Skeletal muscle satellite cell (primary cell): ENCODE data around the gene ITM2B.

ENCODE experiments used
- H3K27me3 ChIP-seq: 2 replicates; pipeline ENCODE4 v1.7.0; 2013; ENCODE audit warnings: low read length; ENCODE audit not compliant: control insufficient read depth, insufficient read depth
- H3K36me3 ChIP-seq: 2 replicates; pipeline ENCODE4 v1.7.0; 2013; ENCODE audit warnings: mild to moderate bottlenecking, control low read depth, low read length; ENCODE audit not compliant: insufficient read depth
- H3K4me1 ChIP-seq: 2 replicates; pipeline ENCODE4 v1.7.0; 2013; ENCODE audit warnings: low read length; ENCODE audit not compliant: control insufficient read depth, insufficient read depth
- H3K4me2 ChIP-seq: 2 replicates; pipeline ENCODE4 v1.7.0; 2013; ENCODE audit warnings: mild to moderate bottlenecking, low read length
- H3K4me3 ChIP-seq: 2 replicates; pipeline ENCODE4 v1.7.0; 2013; ENCODE audit warnings: low read length
- H3K9ac ChIP-seq: 2 replicates; pipeline ENCODE4 v1.7.0; 2013; ENCODE audit warnings: mild to moderate bottlenecking, low read depth, low read length, moderate library complexity
- H3K9me3 ChIP-seq: replicated peaks from 2 replicates; pipeline ENCODE4 v1.7.0; 2013; ENCODE audit warnings: mild to moderate bottlenecking, control low read depth, low read length

ITM2B gene

DNA sequence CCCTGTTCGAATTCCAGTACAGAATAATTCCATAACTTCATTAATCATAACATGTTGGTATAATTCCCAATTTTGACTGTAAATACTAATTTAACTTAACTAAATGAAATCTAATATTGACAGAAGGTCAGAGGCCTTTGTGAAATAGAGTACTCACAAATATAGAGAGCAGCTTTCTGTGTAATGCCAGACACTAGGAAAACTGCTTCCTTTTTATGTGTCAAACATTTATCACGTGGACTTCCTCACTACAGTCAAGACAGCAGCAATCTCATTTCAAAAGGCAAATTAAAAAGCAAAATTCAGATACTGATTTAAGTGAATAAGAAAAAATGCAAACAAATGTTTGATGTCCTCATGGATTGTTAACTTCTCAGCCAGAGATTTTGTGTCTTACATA lies 13.1 kb downstream of the ITM2B start:
- H3K36me3 ChIP-seq, result no peaks in the 10 kb centered on the region
- no peak overlapping the region for H3K4me2 ChIP-seq
- no peaks in the 10 kb centered on the region for H3K4me1 ChIP-seq
- H3K4me3 ChIP-seq, result no peak overlapping the region
- H3K9ac ChIP-seq, result no peak overlapping the region
- no peaks in the 10 kb centered on the region for H3K9me3 ChIP-seq
- H3K27me3 ChIP-seq, result no peaks in the 10 kb centered on the region

DNA sequence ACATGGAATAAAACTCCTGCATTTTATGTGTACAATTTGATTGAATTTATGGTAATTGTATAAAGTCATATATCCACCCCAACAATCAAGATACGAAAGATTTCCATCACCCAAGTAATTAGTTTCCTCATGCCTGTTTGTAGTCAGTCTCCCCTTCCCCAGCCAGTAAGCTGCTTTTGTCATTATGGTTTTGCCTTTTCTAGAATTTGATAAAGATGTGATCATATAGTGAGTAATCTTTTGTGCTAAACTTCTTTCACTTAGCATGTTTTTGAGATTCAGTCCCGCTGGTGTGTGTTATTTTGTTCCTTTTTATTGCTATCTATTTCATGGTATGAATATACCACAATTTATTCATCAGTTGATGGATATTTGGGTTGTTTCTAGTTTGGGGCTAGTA lies 16.0 kb downstream of the ITM2B start:
- H3K27me3 ChIP-seq, result no peaks in the 10 kb centered on the region
- H3K4me3 ChIP-seq, result no peak overlapping the region
- no peaks in the 10 kb centered on the region for H3K9me3 ChIP-seq
- H3K4me2 ChIP-seq, result no peak overlapping the region
- H3K9ac ChIP-seq, result no peak overlapping the region
- peaks cover 3% of the 10 kb centered on the region for H3K36me3 ChIP-seq
- no peaks in the 10 kb centered on the region for H3K4me1 ChIP-seq

DNA sequence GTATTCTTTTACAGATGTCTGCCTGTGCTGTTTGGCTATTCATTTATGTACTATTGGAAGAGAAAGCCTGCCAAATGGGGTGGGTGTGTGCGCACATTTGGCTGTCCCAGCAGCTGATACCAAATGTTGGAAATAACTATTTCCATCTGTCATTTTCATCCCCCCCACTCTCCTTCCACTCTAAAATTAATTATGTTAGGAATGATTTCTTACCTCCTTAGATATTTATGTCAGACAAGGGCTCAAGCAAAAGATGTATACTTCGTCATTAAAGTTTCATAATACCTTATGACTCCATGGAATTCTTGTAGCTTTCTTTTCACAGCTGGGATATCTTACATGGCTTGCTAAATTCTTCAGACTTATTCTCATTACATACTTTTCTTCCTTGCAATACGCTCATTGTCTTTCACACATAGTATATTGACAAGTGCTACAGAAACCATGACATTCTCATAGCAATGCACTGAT lies 18.6 kb downstream of the ITM2B start:
- H3K9me3 ChIP-seq, result no peaks in the 10 kb centered on the region
- no peak overlapping the region for H3K9ac ChIP-seq
- H3K4me2 ChIP-seq, result no peak overlapping the region
- no peak overlapping the region for H3K4me3 ChIP-seq
- no peaks in the 10 kb centered on the region for H3K4me1 ChIP-seq
- H3K27me3 ChIP-seq, result no peaks in the 10 kb centered on the region
- H3K36me3 ChIP-seq, result peaks cover 10% of the 10 kb centered on the region

DNA sequence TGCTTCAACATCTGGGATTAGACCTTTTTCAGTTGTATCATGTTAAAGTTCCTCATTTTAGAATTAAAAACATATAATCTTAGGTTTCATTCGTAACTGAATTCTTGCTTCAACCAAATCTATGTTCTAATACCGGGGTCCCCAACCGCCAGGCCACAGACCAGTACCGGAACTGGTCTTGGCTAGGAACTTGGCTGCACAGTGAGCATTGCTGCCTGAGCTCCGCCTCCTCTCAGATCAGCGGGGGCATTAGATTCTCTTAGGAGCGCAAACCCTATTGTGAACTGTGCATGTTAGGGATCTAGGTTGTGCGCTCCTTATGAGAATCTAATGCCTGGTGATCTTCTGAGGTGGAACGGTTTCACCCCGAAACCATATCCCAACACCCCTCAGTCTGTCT lies 19.2 kb downstream of the ITM2B start:
- H3K4me1 ChIP-seq, result no peaks in the 10 kb centered on the region

DNA sequence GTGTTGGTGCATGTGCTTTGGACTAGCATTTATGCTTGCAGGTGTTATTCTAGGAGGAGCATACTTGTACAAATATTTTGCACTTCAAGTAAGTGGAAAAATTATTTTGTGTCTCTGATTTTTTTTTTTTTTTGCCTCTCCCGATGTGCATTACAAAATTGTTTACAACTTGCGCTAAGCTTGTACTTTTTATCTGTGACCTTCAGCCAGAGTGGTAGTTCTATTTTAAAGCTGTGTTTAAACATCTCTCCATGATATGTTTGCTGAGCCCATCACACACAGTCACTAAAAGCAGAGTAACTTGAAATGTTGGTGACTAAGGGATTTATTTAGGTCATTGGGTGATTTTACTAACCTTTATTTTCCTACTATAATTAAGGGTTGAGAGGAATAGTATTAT lies 20.8 kb downstream of the ITM2B start:
- Histone ChIP-seq H3K36me3 (peaks cover 32% of the 10 kb centered on the region), H3K4me3 (no peak overlapping the region)

More for the DNA sequence above, 19.2 kb downstream of the ITM2B start:
- no peak overlapping the region for H3K4me3 ChIP-seq
- no peak overlapping the region for H3K4me2 ChIP-seq
- H3K27me3 ChIP-seq, result no peaks in the 10 kb centered on the region
- H3K9ac ChIP-seq, result no peak overlapping the region
- no peaks in the 10 kb centered on the region for H3K9me3 ChIP-seq
- H3K36me3 ChIP-seq, result peaks cover 15% of the 10 kb centered on the region

DNA sequence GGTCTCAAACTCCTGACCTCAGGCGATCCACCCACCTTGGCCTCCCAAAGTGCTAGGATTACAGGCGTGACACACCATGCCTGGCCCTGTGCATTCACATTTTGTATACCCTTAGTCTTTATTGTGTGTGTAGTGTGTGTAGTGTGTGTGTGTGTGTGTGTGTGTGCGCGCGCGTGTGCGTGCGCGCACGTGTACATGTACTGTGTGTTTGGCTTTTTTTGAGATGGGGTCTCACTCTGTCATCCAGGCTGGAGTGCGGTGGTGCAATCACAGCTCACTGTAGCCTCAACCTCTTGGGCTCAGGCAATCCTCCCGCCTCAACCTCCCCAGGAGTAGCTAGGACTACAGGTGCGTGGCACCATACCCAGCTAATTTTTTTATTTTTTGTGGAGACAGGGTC lies 22.1 kb downstream of the ITM2B start:
- H3K36me3 ChIP-seq, result peaks cover 38% of the 10 kb centered on the region
- no peaks in the 10 kb centered on the region for H3K9me3 ChIP-seq
- H3K9ac ChIP-seq, result no peak overlapping the region

More for the DNA sequence above, 20.8 kb downstream of the ITM2B start:
- Histone ChIP-seq H3K4me1 (peaks cover 4% of the 10 kb centered on the region), H3K4me2 (no peak overlapping the region), H3K9me3 (no peaks in the 10 kb centered on the region), H3K27me3 (no peaks in the 10 kb centered on the region), H3K9ac (no peak overlapping the region)

DNA sequence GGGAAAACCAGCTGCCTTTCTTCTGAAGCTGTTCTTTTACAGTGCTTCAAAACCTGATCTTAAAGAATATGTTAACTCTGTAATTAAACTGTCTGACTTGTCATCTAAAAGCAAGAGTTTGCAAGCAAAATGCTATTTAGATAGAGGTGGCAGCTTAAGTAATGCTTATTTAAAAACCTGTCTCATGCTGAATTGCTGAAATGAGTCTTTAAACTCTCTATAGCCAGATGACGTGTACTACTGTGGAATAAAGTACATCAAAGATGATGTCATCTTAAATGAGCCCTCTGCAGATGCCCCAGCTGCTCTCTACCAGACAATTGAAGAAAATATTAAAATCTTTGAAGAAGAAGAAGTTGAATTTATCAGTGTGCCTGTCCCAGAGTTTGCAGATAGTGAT lies 22.9 kb downstream of the ITM2B start:
- no peak overlapping the region for H3K4me3 ChIP-seq
- peaks cover 10% of the 10 kb centered on the region for H3K4me1 ChIP-seq
- H3K9me3 ChIP-seq, result no peaks in the 10 kb centered on the region
- H3K9ac ChIP-seq, result no peak overlapping the region
- H3K4me2 ChIP-seq, result no peak overlapping the region
- H3K36me3 ChIP-seq, result peaks cover 38% of the 10 kb centered on the region
- no peaks in the 10 kb centered on the region for H3K27me3 ChIP-seq

More for the DNA sequence above, 22.1 kb downstream of the ITM2B start:
- Histone ChIP-seq H3K4me3 (no peak overlapping the region), H3K27me3 (no peaks in the 10 kb centered on the region), H3K4me1 (peaks cover 10% of the 10 kb centered on the region), H3K4me2 (no peak overlapping the region)

DNA sequence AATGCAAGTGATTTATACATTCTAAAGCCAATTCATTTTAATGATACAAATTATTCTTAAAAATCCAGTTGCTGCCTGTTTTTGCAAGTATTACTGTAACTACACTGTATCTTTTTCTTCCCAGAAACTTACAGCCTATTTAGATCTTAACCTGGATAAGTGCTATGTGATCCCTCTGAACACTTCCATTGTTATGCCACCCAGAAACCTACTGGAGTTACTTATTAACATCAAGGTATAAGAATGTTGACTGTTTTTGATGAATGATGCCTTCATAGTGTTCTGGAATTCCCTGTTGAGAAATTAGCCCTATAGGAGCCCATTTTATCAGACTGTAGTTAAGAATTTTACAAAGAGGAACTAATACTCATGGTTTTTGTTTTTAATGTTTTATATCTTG lies 25.0 kb downstream of the ITM2B start:
- H3K9me3 ChIP-seq, result no peaks in the 10 kb centered on the region
- H3K4me2 ChIP-seq, result no peak overlapping the region
- H3K4me3 ChIP-seq, result no peak overlapping the region
- no peaks in the 10 kb centered on the region for H3K27me3 ChIP-seq
- peaks cover 52% of the 10 kb centered on the region for H3K36me3 ChIP-seq
- peaks cover 16% of the 10 kb centered on the region for H3K4me1 ChIP-seq
- H3K9ac ChIP-seq, result no peak overlapping the region

DNA sequence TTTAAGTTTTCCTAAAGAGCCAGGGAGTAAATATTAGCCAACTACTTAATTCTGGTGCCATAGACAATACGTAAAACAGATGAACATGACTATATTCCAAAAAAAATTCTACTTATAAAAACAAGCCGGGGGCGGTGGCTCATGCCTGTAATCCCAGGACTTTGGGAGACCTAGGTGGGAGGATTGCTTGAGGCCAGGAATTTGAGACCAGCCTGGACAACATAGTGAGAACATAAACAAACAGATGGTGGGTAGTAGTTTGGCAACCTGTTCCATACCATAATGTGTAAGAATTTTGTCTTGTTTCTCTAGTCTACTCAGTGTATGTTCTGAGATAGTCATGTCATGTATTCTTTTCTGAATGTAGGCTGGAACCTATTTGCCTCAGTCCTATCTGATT lies 25.4 kb downstream of the ITM2B start:
- Histone ChIP-seq H3K4me1 (peaks cover 20% of the 10 kb centered on the region), H3K36me3 (peaks cover 56% of the 10 kb centered on the region), H3K9ac (no peak overlapping the region), H3K4me2 (no peak overlapping the region), H3K27me3 (no peaks in the 10 kb centered on the region), H3K4me3 (no peak overlapping the region), H3K9me3 (no peaks in the 10 kb centered on the region)

DNA sequence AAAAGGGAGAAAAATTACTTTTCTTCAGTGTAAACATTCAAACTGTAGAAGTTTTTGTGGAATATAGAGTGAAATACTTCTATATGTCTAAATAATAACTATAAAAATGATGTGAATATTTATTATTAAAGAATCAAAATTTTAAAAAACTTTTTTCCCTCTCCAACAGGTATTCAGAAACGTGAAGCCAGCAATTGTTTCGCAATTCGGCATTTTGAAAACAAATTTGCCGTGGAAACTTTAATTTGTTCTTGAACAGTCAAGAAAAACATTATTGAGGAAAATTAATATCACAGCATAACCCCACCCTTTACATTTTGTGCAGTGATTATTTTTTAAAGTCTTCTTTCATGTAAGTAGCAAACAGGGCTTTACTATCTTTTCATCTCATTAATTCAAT lies 28.0 kb downstream of the ITM2B start:
- H3K36me3 ChIP-seq, result peaks cover 59% of the 10 kb centered on the region
- H3K4me2 ChIP-seq, result no peak overlapping the region
- peaks cover 21% of the 10 kb centered on the region for H3K4me1 ChIP-seq
- H3K27me3 ChIP-seq, result no peaks in the 10 kb centered on the region
- no peaks in the 10 kb centered on the region for H3K9me3 ChIP-seq
- no peak overlapping the region for H3K9ac ChIP-seq
- no peak overlapping the region for H3K4me3 ChIP-seq

DNA sequence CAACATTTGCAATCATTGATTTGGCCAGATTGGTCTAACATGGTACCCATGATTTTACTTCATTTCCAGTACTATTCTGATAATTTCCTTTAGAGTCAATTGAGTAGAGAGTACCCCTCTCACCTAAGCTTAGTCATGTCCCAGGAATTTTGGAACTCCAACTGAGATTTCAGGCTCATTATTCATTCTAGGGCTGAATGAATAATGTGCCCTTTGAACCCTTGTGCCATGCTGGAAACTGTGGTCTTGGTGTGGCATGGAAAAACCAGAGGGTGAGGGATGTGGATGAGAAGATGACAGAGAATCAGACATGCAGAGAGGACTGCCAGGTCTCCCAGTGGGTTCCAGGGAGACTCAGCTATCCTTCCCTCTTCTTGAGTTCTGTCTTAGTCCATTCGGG lies 30.2 kb downstream of the ITM2B start:
- Histone ChIP-seq H3K9ac (no peak overlapping the region), H3K4me1 (peaks cover 19% of the 10 kb centered on the region), H3K36me3 (peaks cover 39% of the 10 kb centered on the region)

DNA sequence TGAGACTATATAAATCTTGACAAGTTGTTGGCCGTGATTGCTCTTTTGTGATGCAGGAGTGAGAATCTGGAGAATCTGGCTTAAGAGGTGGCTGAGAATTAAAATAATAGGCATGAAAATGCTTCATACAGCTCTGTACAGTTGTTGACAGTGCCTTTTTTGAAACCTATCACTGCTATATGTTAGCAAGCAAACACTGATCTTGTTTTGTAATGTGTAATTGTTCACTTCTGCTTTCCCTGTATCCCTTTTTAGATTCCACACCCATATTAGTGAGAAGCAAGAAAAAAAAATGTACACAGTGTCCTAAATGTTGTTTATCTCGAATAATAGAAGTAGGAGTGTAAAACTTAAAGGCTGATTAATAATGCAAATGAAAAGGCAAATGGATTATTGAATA lies 31.1 kb downstream of the ITM2B start:
- Histone ChIP-seq H3K4me2 (no peak overlapping the region), H3K36me3 (peaks cover 31% of the 10 kb centered on the region), H3K4me1 (peaks cover 16% of the 10 kb centered on the region), H3K27me3 (no peaks in the 10 kb centered on the region), H3K4me3 (no peak overlapping the region), H3K9ac (no peak overlapping the region), H3K9me3 (no peaks in the 10 kb centered on the region)

More for the DNA sequence above, 30.2 kb downstream of the ITM2B start:
- no peak overlapping the region for H3K4me3 ChIP-seq
- no peak overlapping the region for H3K4me2 ChIP-seq
- no peaks in the 10 kb centered on the region for H3K9me3 ChIP-seq
- H3K27me3 ChIP-seq, result no peaks in the 10 kb centered on the region
